OCI-M1 (cell line): ENCODE data around the gene POLD4.

ENCODE experiments used
- DNase-seq: peaks from one replicate; lab custom pipeline; 2025; lab: John Stamatoyannopoulos, UW

POLD4 gene

GRCh38 chr11:67316882-67317204 is 36.5 kb downstream of the POLD4 start:
- no peak for DNase-seq

DNA sequence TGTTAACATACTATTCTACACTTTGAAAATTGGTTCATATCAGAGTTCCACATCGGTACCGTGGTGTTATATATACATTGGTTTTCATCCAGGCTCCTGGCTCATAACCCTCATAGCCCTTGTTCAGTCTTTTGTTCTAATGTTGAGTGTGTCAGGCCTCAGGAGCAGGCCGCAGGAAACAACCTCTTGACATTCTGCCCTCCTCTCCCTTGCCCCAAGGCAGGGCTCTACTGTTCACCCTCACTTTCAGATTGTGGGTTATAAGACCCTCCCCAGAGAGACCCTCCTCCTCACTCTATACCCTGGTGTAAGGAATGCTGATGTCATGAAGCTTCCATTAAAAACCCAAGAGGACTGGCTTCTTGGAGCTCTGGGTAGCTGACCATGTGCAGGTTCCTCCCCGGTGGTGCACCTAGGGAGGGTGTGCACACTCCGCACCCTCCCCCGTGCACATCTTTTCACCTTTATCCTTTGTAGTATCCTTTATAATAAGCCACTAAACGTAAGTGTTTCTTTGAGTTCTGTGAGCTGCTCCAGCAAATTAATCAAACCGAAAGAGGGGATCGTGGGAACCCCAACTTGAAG is 37.9 kb downstream of the POLD4 start:
- no peak for DNase-seq

DNA sequence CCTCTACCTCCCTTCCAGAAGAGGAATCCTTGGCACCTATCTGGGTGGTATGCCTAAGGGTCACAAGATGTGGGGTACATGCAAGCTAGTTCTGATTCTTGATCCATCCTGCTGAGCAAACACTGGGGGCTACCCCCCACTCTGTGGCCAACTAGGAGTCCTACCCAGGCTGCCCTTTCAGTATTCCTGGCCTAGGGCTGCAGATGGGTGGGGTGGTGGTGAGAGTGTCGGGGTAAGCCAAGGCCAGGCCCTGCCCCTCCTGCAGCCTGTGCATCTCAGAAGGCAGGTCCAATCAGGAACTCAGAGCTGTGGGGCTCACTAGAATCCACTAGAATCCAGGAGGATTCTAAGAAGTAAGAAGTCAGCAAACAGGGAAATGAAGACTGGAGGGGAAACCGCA is 39.1 kb downstream of the POLD4 start:
- DNase-seq: no peak

- DNase-seq: no peak
Measured at GRCh38 chr11:67313125-67313890, 40.0 kb downstream of the POLD4 start.

DNA sequence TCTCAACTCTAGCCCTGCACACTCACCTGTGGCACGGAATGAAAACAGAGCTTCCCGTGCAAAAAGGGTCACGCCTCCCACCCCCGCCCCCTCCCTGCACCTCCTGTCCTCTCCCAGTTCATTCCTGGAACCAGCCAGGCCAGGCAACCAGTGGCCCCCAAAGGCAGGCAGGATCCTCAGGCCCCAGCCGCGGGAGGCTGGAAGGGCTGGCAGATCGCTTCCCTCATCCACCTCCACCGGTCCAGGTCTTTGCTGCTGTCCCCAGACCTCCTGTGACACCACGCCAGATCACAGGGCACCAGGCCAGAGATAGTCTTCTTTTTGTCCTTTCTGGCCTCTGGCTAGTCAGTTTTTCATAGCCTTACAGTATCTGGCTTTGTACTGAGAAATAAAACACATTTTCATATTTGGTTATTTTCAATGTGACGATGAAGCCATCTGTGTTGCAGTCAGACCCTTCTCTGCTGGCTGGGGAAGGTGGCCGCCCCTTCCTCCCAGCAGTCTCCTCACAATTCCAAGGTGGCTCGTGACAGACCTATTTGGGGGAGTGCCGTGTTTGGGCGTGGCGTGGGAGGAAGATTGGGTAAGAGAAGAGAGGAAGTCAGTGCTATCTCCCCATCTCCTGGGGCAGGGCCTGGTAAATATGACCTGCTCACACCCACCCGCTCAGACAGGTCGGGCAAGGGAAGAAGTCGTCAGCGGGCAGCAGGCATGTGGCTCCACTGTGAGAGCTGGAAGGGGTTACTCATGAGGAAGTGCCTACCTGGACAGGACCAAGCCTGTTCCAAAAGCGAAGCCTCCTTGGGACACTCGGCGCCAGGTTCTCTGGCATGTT is 40.9 kb downstream of the POLD4 start:
- peak; percentile 82 for DNase-seq

DNA sequence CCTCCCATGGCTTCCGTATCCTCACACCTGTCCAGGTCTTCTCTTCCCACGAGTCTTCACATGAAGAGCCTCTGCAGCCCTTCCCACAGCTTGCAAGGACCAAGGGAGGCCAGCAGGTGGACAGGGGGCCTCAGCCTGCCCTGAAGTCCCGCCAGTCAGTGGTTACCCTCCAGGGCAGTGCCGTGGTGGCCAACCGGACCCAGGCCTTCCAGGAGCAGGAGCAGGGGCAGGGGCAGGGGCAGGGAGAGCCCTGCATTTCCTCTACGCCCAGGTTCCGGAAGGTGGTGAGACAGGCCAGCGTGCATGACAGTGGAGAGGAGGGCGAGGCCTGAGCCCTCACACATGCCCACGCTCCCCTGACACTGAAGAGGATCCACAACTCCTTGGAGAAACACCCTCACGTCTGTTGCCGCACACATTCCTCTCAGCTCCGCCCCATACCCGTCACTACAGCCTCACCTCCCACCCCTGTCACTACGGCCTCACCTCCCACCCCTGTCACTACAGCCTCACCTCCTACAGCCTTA is 41.7 kb downstream of the POLD4 start:
- no peak for DNase-seq

GRCh38 chr11:67311051-67311555 is 42.2 kb downstream of the POLD4 start:
- DNase-seq: no peak

GRCh38 chr11:67310246-67311050 is 42.9 kb downstream of the POLD4 start:
- DNase-seq: no peak

DNA sequence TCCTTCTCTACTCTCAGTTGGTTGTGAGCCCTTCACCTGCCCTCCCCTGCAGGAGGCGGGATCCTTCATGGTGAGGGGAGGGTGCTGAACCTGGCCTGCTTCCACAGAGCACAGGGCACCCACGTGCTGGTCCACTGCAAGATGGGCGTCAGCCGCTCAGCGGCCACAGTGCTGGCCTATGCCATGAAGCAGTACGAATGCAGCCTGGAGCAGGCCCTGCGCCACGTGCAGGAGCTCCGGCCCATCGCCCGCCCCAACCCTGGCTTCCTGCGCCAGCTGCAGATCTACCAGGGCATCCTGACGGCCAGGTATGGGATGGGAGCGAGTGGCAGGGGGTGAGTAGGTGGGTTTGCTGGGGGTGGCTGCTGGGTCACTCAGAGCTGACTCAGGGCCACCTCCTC is 43.7 kb downstream of the POLD4 start:
- no peak for DNase-seq

GRCh38 chr11:67309166-67309565 is 44.2 kb downstream of the POLD4 start:
- DNase-seq: no peak

- DNase-seq: no peak
Measured at GRCh38 chr11:67308031-67308866, 45.1 kb downstream of the POLD4 start.

- no peak for DNase-seq
Measured at GRCh38 chr11:67307545-67308001, 45.8 kb downstream of the POLD4 start.

DNA sequence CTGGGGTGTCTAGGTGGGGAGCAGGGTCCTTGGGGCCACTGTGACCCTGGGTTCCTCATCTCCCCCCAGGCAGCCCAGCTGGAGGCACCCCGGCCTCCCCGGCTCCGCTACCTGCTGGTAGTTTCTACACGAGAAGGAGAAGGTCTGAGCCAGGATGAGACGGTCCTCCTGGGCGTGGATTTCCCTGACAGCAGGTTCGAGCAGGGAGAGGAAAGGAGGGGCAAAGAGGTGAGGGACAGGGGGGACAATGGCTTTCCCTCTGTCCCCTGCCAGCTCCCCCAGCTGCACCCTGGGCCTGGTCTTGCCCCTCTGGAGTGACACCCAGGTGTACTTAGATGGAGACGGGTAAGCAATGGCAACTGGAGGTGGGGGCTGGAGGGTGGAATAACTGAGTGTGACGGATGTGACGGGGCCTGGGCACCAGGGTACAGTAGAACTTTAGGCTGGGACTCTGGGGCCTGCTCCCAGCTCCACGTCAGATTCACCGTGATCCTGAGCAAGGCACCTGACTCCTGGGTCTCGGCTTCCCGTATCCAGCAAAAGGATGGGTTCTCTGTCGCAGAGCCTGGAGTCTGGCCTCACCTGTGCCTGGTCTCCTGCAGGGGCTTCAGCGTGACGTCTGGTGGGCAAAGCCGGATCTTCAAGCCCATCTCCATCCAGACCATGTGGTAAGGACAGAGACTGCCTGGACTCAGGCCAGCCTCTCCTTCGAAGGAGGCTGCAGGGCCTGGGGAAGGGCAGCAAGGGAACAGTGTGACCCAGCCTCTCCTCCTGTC is 46.4 kb downstream of the POLD4 start:
- DNase-seq: no peak

GRCh38 chr11:67304511-67305113 is 48.7 kb downstream of the POLD4 start:
- DNase-seq: no peak

- no peak for DNase-seq
Measured at GRCh38 chr11:67303835-67304411, 49.4 kb downstream of the POLD4 start.

DNA sequence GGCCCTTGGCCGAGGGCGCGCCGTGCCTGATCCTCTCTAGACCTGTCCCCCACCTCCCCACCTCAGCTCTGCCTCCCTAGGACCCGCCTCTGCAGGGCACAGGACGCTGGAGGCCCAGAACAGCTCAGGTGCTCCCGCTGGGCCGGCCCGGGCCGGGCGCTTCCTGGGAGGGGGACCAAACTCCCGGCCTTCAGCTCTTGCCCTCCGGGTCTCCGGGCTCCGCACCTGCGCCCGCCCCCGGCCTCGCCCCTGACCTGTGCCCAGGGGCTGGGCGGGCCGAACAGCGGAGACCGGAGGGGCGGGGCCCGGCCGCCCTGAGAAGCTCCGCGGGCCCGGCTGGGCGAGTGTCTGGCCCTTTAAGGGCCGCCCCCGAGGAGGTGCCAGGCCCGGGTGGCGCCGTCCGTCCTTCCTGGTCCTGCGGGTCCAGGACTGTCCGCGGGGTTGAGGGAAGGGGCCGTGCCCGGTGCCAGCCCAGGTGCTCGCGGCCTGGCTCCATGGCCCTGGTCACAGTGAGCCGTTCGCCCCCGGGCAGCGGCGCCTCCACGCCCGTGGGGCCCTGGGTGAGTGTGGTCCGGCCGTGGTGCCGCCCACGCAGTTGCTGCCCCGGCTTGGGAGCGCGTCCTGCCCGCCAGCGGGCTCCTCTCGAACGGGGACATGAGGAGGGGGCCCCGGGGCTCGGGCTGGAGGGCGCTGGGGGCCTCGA is 50.1 kb downstream of the POLD4 start, which contains the start of gene SSH3:
SSH3 (plus strand) TSS at position 399 of the 703 bp plus-strand sequence; CDS start at position 495, 96 bp downstream.
- peak; percentile 61 for DNase-seq

DNA sequence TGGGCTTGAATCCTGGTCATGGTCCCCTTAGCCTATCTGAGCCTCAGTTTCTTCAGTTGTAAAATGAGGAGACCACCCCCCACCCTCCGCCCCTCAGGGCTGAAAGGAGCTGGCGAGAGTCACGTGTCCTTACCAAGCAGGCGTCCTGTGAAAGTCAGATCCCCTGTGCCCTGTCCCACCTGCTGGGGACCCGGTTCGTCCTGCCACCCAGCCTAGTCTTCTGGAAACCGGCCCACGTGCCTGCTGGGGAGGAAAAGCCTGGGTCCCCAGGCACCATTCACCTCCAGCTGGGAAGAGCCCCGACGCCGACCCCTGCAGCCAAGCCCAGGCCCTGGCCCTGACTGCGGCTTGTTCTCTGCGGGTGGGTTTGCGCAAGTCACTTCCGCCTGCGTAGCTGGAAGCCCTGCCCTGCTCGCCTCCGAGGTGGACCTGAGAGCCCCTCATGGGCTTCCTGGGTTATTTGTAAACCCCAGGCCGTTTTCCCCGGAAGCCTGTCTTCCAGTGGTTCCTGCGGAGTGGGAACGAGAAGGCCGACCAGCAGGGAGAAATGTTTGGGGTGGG is 50.7 kb downstream of the POLD4 start:
- DNase-seq: peak; percentile 15

DNA sequence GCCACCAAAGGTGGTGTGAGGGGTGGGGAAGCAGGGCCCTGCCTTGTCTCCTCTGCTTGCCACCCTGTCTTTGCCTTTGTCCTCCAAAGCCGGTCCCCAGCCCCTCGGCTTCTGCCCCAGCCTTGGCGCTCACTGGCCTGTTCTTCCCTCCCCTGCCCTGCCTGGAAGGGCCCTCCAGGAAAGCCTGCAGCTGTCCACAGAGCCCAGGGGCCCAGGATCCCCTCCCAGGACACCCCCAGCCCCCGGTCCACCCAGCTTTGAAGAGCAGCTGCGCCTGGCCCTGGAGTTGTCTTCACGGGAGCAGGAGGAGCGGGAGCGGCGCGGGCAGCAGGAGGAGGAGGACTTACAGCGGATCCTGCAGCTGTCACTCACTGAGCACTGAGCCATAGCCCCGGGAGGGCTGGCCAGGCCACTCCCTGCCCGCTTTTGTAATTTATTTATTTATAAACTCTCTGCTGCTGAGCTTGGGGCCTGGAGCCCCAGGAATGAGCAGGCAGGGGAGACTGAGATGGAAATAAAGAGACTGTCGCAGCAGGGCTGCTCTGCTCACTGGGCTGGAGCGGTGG is 51.3 kb downstream of the POLD4 start:
- DNase-seq: no peak
